ENCODE results near the gene LDHB.

- no peak for TF ChIP-seq CEBPB (IDR thresholded peaks at IDR 0.05)
- no peak for TF ChIP-seq CTCF (IDR thresholded peaks at IDR 0.05)
- TF ChIP-seq HDAC2 (IDR thresholded peaks at IDR 0.05), result no peak
- TF ChIP-seq RNF2 (IDR thresholded peaks at IDR 0.05; ENCODE audit: borderline replicate concordance, low read depth), result no peak
- TF ChIP-seq JUN (IDR thresholded peaks at IDR 0.05), result no peak
- no peak for TF ChIP-seq POLR2A (IDR thresholded peaks at IDR 0.05; ENCODE audit: low read length)
- TF ChIP-seq RAD21 (conservative IDR thresholded peaks at IDR 0.05 in 1 of 2, IDR thresholded peaks at IDR 0.05 in 1 of 2), result no peak
- TF ChIP-seq SMC3 (IDR thresholded peaks at IDR 0.05), result no peak
- no peak for TF ChIP-seq MYC (IDR thresholded peaks at IDR 0.05; ENCODE audit: borderline replicate concordance, low read length)
- no peak for TF ChIP-seq ZFP36 (IDR thresholded peaks at IDR 0.05; ENCODE audit: borderline replicate concordance, partially characterized antibody)
- TF ChIP-seq TFCP2L1 (CRISPR knock-in tag; IDR thresholded peaks at IDR 0.05), result no peak
- TF ChIP-seq PBX3 (IDR thresholded peaks at IDR 0.05), result no peak
Observed at GRCh38 chr12:21602774-21603173, 54.9 kb downstream of the LDHB start.

All from A549 (cell line).